Hippocampal formation (tissue), 2 donors: ENCODE measurements around the gene EPHA3.

Source experiments
- DNase-seq, 2 donors: peaks; one replicate each; lab custom pipeline; 2025; lab: John Stamatoyannopoulos, UW

The EPHA3 gene

DNA sequence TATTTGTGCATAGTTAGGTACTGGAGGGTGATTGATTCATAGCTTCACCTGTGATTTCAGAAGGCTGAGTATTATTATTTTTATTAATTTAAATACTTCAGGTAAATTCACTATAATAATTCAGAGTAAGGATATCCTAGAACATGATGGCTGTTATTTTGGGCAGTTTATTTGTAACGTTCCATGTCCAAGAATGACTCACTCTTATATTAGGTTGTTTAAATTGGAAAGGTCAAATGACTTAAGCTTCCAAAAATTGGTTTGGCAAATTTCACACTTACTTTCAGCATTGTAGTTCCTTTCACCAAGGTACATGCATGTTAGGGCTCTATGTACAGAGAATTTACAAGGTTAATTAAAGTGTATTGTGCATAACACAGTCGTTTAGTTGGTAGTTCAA is 120.2 kb downstream of the EPHA3 start:
- no peak for DNase-seq

DNA sequence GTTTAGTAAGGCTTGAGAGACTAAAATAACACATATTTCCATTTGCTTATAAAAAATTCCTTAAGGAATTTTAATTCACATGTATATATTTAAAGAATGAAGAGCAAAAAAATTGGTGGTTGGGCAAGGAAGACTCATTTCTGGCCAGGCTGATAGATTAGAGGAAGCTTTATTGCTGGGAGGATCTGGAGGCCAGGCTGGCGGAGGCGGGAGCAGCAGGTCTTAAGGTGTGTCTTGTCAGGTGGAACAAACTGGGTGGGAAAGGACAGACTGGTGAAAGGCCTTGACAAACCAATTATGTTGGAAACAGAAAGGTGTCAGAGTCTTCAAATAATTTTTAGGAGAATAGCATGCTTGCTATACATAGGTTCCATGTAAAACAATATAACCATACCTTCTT is 124.7 kb downstream of the EPHA3 start:
- no peak for DNase-seq

DNA sequence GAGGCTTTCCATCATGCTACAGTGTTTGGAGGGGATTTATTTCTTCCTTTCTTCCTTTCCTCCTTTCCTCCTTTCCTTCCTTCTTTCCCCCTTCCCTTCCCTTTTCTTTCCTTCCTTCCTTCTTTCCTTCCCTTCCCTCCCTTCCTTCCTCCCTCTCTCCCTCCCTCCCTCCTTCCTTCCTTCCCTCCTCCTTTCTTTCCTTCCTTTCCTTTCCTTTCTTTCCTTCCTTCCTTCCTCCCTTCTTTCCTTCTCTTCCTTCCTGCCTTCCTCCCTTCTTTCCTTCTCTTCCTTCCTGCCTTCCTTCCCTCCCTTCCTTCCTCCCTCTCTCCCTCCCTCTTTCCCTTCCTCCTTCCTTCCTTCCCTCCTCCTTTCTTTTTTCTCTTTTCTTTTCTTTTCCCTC is 127.2 kb downstream of the EPHA3 start:
- no peak for DNase-seq

DNA sequence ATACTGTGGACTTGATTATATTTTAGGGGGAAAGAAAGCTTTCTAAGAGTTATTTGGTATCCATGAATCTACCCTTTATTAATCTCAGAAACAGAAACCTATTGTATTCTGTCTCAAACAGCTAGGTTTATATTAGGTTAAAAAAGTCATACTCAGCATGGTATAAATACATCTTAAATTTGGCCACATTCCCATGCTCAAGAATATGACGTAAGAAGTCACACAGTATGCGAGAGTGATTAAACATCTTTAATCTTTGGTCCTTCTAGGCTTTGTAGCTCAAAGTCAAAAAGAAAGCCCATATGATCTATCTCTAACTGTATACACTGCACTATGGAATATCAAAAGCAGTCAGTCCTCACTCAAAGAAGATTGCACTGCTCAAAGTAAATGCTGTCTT is 131.4 kb downstream of the EPHA3 start:
- DNase-seq = no peak

DNA sequence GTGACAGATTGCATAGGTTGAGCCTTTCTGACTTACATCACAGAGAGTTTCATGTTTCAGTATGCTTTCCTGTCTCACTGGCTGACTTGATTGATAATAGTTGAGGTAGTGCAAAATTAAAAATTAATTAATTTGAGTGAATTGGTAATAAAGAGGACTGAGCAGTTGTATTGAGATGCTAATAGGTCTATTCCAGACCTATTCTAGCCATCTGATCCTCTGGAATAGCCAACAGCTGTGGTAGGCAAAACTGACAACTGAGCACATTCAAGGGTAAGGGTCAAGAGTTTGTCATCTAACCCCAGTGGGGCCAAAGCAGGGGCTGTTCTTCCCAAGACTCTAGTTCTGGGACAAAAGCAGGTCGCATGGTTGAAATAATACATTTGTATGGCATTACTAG is 132.4 kb downstream of the EPHA3 start:
- no peak for DNase-seq

DNA sequence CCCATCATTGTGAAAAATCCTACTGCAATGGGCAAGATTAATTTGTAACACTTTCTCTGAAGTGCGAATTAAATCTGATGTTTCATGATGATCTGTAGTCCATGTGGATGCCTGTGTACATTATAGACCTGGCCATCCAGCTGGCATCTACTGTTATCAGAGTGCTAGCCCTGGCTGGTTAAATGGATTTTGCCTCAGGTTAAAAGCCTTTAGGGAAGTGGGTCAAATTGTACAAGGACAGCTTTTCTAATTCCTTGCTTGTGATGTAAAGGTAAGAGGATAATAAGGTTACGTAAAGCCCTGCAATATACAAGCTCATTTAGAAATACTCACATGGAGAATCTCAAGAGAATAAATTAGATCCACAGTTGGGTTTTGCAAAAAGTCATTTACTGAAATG is 138.2 kb downstream of the EPHA3 start:
- no peak for DNase-seq

DNA sequence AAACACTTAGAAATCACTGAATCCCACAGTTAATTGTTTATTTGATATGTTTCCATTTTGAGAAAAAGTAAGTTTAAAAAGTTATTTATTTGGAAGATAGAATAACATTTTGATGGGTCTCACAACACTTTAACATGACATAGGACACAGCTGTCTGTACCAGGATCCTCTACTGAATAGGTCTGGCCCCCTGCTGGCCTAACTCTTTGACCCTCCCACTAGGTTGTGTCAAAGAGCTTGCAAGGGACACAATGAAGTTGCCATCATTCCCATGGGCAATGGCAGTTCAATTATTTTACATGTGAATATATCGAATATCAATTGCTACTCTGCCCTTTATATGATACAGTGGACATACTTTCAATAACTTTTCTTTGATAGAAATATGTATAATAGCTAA is 138.9 kb downstream of the EPHA3 start:
- DNase-seq = no peak

DNA sequence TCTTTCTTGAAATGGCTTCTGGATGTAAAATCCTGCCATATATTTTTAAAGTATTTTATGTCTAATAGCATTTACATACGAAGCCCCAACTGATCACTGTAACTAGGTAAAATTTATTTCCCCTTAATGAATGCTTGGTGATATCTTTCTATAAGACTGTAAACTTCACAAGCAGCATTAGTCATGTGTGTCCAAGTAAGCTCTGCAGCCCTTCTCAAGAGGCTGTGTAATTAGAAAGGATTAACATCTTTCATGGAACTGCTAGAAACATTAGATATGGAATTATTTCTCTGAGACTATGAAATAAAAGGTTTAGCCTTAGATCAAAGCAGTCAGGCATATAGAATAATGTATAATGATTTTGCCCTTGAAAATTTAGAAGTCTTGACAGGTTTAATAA is 143.3 kb downstream of the EPHA3 start:
- no peak for DNase-seq

DNA sequence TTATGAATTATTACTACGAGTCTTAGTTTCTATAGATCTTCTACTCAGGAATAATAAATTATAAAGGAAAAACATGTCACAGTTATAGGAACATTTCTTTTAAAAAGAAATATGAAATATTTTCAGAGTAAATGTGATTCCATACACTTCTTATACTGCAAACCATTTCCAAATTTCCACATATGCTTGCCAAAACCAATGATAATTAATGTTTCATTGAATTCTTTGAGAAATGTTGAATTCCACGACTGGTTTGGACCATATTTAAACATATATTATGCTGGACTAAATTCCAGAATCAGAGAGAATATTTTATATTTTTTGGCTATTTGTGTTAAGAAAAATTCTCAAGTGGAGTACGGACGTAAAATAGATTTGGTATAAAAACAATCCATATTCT is 144.6 kb downstream of the EPHA3 start:
- no peak for DNase-seq

DNA sequence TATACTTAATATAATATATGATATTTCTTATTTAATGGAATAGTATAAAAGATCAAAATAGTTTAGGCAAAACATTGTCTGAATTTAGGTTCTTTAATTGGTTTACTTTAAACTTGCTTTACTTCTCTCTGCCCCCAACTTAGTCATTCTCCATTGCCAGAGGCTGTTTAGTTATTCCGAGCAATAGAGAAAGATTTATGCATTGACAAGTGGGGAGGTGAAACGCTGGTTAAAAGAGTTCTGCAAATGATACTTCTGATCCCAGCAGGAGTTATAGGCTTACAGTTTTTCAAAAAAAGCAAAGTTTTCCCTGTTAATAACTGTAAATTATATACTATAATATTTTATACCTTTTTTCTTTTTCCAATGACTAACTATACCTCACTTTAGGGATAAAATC is 145.4 kb downstream of the EPHA3 start:
- no peak for DNase-seq

DNA sequence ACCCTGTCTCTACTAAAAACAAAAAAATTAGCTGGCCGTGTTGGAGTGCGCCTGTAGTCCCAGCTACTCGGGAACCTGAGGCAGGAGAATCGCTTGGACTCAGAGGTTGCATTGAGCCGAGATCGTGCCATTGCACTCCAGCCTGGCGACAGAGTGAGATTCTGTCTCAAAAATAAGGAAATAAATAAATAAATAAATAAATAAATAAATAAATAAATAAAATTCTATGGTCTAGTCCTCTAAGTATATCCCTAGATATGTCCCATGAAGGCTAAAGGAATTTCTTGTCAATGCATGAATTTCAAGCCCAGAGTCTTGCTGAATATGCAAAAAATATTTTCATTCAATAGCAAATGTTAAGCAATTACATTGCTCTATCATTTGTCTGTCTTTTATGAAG is 149.0 kb downstream of the EPHA3 start:
- no peak for DNase-seq

DNA sequence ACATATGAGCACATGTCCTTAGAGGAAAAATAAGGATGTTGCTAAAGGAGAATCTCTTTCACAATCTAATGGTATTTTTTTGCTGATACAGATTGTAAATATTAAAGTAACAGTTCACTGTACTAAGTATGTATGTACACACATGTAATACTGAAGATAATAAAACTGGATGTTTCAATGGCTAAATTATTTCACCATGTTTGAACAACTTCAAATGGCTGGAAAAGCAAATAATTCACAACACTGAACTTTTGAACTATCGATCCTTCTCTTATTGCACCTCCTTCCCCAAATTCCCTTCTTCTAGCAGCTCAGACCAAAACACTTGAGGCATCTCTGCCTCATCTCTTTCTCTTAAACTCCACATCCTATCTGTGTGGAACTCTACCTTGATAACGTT is 149.5 kb downstream of the EPHA3 start:
- no peak for DNase-seq

DNA sequence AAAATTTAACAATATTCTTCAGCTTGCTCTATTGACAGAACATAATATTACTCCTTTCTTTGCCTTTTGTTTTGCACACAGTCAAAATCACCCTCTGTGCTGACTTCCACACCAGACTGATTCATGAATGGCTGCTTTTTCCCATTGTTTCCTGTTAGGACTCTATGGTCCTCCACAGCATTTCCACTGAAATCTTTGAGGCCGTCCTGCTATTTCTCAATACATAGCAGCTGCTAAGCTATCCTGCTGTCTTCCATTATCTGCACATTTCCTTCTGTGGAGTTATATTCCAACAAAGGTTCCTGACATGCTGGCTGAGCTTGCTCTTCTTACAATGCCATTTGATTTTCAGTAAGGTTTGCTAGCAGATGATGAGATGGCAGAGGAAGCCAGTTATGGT is 153.3 kb downstream of the EPHA3 start:
- DNase-seq = no peak

DNA sequence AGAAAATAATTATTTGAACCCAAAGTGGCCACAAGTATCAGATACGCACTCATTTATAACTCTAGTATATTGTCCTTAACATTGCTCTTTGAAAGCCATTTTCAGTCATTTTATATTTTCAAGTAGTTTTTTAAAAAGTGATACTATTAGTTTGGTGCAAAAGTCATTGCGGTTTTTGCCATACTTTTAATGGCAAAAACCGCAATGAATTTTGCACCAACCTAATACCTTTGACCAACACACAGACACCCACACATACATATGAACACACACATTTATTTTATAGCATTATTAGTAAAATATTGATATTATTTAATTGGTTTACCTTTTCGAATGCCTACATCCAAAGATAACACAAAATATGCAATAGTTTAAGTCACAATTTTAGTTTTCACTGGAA is 154.3 kb downstream of the EPHA3 start:
- DNase-seq = no peak

DNA sequence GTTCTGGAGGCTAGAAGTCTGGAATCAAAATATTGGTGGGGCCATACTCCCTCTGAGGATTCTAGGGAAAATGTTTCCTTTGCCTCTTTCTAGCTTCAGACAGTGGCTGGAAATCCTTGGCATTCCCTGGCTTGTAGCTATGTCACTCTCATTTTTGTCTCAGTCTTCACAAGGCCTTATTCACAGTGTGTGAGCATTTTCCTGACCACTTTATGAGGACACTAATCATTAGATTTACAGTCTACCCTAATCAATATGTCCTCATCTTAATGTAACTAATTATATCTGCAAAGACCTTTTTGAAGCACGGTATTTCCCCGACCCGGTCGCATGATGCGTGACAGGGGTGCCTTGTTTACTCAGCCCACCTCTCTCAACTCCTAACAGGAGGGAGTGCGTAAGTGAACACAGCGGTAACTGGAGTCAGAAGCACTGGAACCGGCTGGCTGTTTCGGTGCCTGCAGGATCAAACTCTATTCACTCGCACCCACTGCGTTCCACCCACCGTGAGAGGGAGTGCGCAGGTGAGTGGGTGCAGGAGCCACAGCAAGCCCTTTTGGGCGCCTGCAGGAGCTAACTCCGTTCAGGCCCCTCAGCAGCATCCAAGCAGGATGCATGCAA is 155.0 kb downstream of the EPHA3 start:
- DNase-seq = no peak

DNA sequence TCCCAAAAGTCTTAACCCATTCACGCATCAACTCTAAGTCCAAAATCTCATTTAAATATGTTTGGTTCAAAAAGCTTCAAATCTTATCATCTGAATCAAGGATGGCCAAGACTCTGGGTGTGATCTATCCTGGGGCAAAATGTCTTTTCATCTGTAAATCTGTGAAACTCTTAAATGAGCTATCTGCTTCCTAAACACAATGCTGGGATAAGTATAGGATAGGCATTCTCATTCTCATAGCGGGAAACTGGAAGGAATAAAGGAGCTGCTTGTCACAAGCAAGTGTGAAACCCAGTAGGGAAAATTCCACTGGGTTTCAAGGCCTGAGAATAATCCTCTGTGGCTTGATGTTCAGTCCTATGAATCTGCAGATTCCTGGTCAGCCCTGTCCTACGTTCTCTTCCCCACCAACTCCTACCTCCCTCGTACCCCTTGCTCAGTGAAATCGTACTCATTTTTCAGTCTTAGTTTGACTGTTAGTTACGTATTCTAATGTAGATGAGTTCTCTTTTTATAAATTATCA is 156.7 kb downstream of the EPHA3 start:
- no peak for DNase-seq

DNA sequence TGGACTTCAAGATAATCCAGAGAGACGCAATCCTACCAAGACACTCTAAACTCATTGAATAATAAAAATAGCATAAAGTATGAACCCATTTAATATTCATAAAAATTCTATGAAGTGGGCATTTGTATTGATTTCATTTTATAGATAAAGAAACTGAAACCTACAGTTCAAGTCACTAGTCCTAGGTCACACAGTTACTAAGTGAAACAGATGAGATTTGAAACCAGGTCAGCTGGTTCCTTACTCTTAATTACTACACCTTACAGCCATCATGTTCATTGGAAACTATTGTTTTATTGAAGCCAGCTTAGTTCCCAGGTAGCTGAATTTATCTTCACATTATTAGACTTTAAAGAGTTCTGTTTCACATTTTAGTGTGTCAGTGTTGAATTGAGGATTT is 158.7 kb downstream of the EPHA3 start:
- no peak for DNase-seq

DNA sequence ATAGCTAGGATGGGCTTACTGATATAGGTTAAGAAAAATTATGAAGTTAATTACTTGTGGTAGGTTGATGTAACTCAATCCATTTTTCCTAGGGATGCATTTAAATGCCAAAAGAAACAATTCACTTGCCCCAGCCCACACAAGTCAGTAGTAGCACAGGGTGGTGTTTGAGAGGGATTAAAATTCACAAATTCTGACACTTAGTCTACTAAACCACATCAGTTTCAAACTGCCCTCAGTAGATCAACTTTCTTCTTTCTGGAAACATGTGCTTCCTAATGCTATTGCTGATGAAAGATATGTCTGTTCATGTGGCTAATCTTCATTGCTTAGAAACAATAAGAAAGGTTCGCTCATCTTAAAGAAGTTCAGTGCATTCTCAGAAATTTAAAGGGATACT is 160.6 kb downstream of the EPHA3 start:
- no peak for DNase-seq

DNA sequence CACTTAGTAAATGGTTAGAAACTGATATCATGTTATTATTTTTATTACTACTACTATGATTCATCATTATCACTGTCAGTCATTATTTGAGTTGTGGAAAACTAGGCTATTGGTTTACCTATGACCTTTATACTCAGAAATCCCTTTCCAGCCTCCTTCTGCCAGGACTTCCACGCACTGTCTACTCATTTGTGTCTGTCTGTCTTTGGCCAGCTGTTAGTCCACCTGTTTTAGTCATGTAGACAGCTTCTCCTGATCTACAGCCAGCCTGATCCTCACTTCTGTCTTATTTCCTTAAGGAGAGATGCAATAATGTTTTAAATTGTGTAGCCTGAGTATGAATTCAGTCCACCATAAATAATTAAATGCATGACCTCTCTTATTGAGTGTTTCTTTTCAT is 162.8 kb downstream of the EPHA3 start:
- DNase-seq = no peak

DNA sequence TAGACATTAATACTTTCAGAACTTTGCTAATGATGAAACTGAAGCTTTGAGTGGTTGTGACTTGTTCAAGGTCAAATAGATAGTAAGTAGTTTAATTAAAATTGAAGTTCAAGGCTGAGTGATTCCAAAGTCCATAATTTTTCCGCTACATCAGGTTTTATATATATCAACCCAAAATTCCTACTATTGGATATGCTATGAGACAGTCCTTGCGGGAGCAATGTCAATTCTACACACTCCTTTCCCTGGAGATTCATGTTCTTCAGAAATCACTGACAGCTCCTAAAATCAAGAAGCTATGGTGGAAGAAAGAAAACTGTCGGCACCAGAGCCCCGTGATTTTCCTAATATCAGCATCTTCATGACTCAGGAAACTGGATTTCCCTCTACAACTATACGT is 167.6 kb downstream of the EPHA3 start:
- no peak for DNase-seq

DNA sequence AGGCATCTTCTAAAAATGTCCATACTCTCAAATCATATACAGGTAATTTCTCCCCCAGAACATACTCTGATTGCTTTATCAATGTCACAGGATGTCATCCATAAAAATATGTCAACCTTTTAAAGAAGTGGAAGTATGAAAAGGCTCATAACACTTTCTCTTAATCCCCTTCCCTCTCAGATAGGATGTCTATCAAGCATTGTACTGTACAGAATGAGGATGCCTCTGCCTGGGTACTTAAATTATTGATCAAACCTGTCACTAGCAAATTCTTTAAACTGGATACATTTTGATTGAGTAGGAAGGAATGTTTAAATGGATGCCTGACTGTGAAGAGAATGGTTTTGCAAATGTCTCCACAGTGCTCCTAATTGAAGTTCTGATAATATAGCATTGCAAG is 168.7 kb downstream of the EPHA3 start:
- DNase-seq = no peak

DNA sequence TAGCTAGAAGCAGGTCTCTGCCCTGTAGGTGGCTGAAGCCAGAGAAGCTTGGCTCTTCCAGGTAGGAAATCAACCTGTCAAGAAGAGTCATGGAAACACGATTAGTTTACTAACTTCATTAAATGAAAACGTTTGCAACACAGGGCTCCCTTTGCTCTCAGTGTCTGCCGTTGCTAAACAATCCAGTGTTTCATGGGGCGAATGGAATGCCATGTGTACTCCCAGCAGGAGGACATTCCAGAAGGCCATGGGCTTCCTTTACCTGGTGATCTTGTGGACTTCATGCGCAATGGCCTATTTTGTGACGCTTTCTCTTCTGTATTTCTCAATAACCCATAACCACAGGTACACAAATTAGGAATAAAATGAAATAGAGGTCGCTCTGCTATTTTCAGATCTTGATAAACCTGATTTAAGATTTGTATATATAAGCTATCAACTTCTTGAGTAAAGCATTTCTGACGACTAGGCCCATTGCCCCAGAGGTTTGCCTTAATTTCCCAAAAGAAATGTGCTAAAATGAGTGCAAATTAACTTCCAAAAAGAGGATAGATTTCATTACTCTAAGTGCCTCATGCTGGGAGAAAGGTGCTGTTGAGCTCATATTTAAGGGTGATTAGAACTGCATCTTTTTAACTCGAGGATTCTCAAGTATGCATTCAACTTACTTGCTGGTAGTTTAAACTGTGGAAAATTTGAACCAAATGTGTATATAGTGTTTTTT is 171.0 kb downstream of the EPHA3 start:
- DNase-seq = no peak

DNA sequence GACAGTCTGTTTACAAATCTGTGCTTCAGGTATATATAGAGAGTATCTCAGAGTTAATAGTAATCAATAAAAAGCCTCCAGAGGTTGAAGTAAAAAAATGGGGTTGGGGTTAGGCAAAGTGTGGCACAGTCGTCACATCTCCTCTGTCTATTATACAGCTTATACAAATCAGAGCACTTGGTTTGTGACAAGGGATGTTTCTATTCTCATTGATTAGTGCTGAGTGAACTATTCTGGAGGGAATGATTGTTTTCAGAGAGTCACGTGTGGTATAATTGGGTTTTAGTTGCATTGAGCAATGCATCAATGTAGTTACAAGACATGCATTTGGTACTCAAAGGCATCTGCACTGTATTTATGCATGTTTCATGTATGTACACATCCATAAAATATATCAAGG is 172.9 kb downstream of the EPHA3 start:
- no peak for DNase-seq

DNA sequence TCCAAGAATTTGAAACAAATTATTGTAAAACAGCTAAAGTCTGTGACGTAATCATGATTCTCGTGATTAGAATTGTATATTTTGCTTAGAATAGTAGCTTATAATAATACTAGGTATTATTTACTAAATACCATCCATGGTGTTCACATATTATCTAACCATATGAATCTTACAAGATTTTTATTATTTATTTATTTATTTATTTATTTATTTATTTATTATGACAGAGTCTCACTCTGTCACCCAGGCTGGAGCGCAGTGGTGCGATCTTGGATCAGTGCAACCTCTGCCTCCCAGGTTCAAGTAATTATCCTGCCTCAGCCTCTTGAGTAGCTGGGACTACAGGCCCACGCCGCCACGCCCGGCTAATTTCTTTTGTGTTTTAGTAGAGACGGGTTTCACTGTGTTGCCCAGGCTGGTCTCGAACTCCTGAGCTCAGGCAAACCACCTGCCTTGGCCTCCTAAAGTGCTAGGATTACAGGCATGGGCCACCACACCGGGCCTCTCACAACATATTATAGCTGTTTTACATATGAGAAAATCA is 173.5 kb downstream of the EPHA3 start:
- DNase-seq = no peak
